WI38 (cell line): ENCODE measurements around the gene MAGEA8.
"Not testable (repeated sequence)": the region's sequence is repeated elsewhere in the genome, so short reads cannot be mapped to it uniquely, and the experiment has no call there.

Source experiments
- H3K4me3 ChIP-seq: 2 replicates; pipeline ENCODE4 v1.5.1; 2011; ENCODE audit warnings: low read depth, mild to moderate bottlenecking, control low read depth, low read length
- TF ChIP-seq, protein P1 (sequence below): IDR thresholded peaks from 2 replicates; pipeline ENCODE4 v1.5.1; 2012; ENCODE audit warnings: low read depth, mild to moderate bottlenecking, control low read depth, low read length

MAGEA8 gene, protein sequence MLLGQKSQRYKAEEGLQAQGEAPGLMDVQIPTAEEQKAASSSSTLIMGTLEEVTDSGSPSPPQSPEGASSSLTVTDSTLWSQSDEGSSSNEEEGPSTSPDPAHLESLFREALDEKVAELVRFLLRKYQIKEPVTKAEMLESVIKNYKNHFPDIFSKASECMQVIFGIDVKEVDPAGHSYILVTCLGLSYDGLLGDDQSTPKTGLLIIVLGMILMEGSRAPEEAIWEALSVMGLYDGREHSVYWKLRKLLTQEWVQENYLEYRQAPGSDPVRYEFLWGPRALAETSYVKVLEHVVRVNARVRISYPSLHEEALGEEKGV

DNA sequence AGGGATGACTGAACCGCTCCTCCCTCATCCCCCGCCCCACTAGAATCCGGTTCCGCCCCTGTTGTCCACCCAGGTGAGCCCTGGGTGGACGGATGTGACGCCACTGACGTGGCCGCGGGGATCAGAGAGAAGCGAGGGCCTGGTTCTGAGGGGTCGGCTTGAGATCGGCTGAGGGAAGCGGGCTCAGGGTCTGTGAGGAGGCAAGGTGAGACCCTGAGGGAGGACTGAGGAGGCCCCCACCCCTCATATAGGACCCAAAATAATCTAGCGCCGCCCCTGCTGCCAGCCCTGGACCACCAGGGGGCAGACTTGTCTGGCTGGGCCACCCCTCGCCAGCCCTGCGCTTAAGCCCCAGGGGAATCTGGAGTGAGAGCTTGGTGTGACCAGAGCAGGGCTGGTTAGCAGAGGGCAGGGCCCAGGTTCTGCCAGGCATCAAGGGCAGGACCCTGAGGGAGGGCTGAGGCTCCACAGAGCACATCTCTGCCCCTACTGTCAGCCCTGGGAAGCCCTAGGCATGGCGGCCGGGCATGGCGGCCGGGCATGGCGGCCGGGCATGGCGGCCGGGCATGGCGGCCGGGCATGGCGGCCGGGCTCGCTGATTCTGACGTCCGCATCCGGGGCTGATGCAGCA is at the start of gene MAGEA8:
TSS of gene MAGEA8 (plus strand) at position 103 of the 631 bp plus-strand sequence. CDS start 3,090 bp downstream, outside the sequence.
- TF ChIP-seq, protein P1, sequence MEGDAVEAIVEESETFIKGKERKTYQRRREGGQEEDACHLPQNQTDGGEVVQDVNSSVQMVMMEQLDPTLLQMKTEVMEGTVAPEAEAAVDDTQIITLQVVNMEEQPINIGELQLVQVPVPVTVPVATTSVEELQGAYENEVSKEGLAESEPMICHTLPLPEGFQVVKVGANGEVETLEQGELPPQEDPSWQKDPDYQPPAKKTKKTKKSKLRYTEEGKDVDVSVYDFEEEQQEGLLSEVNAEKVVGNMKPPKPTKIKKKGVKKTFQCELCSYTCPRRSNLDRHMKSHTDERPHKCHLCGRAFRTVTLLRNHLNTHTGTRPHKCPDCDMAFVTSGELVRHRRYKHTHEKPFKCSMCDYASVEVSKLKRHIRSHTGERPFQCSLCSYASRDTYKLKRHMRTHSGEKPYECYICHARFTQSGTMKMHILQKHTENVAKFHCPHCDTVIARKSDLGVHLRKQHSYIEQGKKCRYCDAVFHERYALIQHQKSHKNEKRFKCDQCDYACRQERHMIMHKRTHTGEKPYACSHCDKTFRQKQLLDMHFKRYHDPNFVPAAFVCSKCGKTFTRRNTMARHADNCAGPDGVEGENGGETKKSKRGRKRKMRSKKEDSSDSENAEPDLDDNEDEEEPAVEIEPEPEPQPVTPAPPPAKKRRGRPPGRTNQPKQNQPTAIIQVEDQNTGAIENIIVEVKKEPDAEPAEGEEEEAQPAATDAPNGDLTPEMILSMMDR, result peak; percentile 16; the same call in 1 of the 2 replicates
- no peak within 1 kb of the TSS for H3K4me3 ChIP-seq

DNA sequence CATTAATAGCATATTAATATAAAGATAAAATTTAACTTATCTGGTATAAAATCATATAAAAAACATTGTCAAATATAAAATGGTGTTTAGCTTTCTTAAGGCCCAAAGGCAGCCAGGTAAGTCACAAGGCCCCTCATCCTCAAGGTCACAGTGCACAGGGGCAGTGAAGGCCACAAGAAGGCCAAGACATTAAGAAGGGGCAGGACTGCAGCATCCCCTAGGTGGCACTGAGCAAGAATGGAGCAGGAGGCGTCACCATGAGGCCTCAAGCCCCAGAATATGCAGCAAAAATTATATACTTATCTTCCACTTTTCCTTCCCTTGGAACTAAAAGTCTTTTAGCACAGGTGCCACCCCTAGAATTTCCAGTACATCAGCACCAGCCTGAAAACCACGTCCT is 49.5 kb upstream of the MAGEA8 start:
- TF ChIP-seq, protein P1, result no peak
- no peak overlapping the region for H3K4me3 ChIP-seq

DNA sequence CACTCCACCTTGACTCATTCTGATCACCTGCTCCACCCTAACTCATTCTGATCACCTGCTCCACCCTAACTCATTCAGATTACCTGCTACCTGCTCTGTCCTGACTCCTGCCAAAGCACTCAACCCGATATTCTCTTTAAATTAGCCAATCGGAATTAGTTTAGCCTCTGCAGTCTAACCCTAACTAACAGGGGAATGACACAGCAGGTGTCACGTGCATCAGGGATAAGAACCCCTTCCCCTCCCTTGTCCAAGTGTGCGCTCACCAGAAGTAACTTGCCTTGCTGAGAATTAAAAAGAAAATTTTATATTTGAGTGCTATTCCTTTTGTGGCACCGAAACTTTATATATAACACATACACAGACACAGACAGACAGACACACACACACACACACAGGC is 44.3 kb upstream of the MAGEA8 start:
- H3K4me3 ChIP-seq, result not testable (repeated sequence)

DNA sequence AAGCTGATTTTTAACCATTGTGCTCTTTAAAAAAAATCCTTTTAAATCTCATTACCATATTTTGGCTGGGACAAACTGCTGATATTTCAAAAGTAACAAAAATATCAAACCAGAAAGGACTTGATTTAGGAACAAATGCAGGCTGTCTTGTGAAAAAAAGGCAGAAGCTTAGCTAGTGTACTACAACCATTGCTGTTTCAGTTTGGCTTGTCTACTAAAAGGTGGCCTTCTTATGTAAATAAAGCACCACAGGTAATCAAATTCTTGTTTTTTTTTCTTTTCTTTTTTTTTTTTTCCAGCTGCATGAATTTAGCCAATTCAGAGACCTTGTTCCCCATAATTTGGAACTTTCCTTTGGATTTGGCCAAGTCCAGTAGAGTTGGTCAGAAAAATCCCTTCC is 43.8 kb upstream of the MAGEA8 start:
- TF ChIP-seq, protein P1, result no peak

DNA sequence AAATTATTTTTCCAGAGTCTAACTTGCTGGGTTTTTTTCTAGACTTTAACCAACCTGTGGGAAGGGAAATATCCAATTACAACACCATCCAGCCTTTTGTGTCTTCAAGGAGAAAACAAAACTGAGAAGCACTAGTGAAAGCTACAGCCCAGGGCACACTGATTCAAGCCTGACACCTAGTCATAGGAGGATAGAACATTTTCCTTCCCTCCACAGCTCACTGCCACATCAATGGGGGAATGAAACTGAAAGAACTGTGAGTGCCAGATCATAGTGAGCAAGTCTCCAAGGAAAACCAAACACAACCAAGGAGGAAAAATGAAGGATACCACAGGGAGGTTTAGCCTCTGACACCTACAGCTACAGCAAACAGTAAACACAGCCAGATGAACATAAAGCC is 43.3 kb upstream of the MAGEA8 start:
- no peak overlapping the region for H3K4me3 ChIP-seq

More for the DNA sequence above, 43.8 kb upstream of the MAGEA8 start:
- no peak overlapping the region for H3K4me3 ChIP-seq

DNA sequence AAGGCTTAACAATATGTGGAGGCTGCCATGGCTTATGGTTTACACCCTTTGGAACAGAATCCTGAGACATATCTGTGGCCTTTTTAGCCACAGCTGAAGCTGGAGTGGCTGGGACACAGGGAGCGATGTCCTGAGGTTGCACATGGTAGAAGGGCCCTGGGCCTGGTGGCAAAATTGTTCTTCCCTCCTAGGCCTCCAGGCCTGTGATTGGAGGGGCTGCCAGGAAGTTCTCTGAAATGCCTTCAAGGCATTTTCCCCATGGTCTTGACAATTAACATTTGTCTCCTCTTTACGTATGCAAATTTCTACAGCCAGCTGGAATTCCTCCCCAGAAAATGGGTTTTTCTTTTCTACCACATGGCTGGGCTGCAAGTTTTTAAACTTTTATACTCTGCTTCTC is 39.1 kb upstream of the MAGEA8 start:
- TF ChIP-seq, protein P1, result no peak
- H3K4me3 ChIP-seq, result no peak overlapping the region

More for the DNA sequence above, 43.3 kb upstream of the MAGEA8 start:
- TF ChIP-seq, protein P1, result no peak

DNA sequence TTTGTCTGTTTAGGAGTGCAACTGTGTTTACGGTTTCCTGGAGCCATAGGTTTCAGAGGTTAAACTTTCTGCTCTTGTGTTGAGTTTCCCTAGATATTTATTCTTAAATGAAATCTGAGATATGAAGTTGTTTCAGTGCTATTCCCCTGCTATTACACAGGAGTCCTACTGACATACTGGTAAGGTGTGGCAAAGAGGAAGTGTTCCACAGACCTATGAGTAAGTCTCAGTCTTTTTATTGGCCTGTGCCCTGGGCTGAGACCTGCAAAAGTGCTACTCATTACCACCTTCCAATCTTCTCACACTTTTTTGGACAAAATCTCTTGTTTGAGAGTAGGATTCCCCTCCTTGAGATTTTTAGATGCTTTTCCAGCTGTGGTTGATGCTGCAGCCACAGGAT is 35.6 kb upstream of the MAGEA8 start:
- TF ChIP-seq, protein P1, result no peak
- no peak overlapping the region for H3K4me3 ChIP-seq
